ENCODE data around the gene ATP1B4. TPM values are rescaled to one million over a fixed set of nuclear protein-coding genes. Genes with fewer than 3 reads are reported as not detected.

The ATP1B4 gene
- polyA plus RNA-seq, 1 of the 3 experiments (the other 2 are of a cell fraction): not detected

DNA sequence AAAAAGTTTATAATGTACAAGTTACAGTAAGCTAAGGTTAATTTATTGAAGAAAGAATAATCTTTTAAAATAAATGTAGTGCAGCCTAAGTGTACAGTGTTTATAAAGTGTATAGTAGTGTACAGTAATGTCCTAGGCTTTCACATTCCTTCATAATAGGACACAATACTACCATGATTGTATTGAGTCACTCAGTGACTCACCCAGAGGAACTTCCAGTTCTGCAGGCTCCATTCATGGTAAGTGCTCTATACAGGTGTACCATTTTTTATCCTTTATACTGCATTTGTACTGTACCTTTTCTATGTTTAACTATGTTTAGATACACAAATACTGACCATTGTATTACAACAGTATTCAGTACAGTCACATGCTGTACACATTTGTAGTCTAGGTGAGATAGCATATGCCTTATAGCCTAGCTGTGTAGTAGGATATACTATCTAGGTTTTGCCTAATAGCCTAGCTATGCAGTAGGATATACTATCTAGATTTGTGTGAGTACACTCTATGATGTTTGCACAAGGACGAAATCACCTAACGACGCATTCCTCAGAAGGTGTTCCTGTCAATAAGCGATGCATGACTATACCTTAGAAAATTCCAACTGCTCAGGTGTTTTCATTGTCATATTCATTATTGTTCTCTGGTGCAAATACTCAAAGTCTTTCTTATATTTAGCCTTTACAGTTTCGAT is 45.2 kb upstream of the ATP1B4 start:
- POLR2A ChIA-PET: no interaction called here
- CTCF ChIA-PET: no interaction called here

DNA sequence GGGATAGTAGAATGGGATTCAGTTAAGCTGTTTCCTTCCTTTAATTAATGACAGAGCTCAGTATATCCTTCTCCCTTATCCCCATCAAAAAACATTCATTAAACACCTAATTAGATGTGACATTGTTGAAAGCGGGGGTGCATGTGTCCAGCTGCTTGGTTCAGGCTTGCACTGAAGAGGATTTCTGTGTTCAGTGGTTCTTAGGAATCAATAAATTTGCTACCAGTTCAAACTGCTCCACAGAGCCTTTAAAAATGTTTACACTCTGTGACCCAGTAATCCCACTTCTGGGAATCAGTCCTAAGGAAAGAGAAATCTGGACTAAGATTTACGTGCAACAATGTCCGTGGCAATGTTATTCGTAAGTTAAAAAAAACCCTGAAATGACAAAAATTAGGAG is 43.5 kb upstream of the ATP1B4 start:
- Histone ChIP-seq H3K36me3 (replicated peaks in 1 of 2; ENCODE audit: control insufficient read depth in 1 of 2, insufficient read depth in 2 of 2, low read length in 1 of 2) (no peaks in the 10 kb centered on the region), H3K4me1 (ENCODE audit: control insufficient read depth in 1 of 2, insufficient read depth in 2 of 2, low read depth in 1 of 2, low read length in 1 of 2) (no peaks in the 10 kb centered on the region), H3K79me2 (ENCODE audit: insufficient read depth) (no peaks in the 10 kb centered on the region), H3F3A (replicated peaks; ENCODE audit: insufficient read depth) (no peaks in the 10 kb centered on the region), H3K4me3 (ENCODE audit: low read depth in 2 of 2, low read length in 1 of 2) (no peak overlapping the region), H3K4me2 (no peak overlapping the region), H3K9ac (no peak overlapping the region), H2AFZ (ENCODE audit: low read depth) (no peak overlapping the region), H3K9me2 (no peaks in the 10 kb centered on the region), H3K9me3 (no peaks in the 10 kb centered on the region), H3K27me3 (ENCODE audit: insufficient read depth) (peaks cover 17% of the 10 kb centered on the region; the same call in 1 of the 2 replicates), H3K27ac (ENCODE audit: low read depth in 2 of 2, low read length in 1 of 2) (no peak overlapping the region), H4K20me1 (ENCODE audit: insufficient read depth) (no peaks in the 10 kb centered on the region)
- WGBS (ENCODE audit: low lambda C conversion rate): 0% methylated on average over 4 of the region's 4 CpGs
- no peak for DNase-seq
- ChIA-PET POLR2A (no interaction called here), CTCF (interaction anchor here (1.5 to 1.8 kb wide), 2 partner anchors 8 to 9 kb away, joined by 3 to 5 read pairs; no protein-coding TSS in a partner anchor)
- no peak for TF ChIP-seq RFX5 (IDR thresholded peaks at IDR 0.05; ENCODE audit: low read length)
- no peak for TF ChIP-seq CHD2 (IDR thresholded peaks at IDR 0.05; ENCODE audit: low read length, partially characterized antibody)
- TF ChIP-seq GATA2 (CRISPR knock-in tag; IDR thresholded peaks at IDR 0.05): no peak
- TF ChIP-seq SIN3A (IDR thresholded peaks at IDR 0.05; ENCODE audit: borderline replicate concordance, low read depth, low read length): no peak
- no peak for TF ChIP-seq FOSL2 (IDR thresholded peaks at IDR 0.05; ENCODE audit: borderline replicate concordance, low read depth)
- TF ChIP-seq RAD21 (IDR thresholded peaks at IDR 0.05; ENCODE audit: low read length): no peak
- no peak for TF ChIP-seq SMC3 (IDR thresholded peaks at IDR 0.05; ENCODE audit: low read depth, low read length)
- TF ChIP-seq, protein P1, sequence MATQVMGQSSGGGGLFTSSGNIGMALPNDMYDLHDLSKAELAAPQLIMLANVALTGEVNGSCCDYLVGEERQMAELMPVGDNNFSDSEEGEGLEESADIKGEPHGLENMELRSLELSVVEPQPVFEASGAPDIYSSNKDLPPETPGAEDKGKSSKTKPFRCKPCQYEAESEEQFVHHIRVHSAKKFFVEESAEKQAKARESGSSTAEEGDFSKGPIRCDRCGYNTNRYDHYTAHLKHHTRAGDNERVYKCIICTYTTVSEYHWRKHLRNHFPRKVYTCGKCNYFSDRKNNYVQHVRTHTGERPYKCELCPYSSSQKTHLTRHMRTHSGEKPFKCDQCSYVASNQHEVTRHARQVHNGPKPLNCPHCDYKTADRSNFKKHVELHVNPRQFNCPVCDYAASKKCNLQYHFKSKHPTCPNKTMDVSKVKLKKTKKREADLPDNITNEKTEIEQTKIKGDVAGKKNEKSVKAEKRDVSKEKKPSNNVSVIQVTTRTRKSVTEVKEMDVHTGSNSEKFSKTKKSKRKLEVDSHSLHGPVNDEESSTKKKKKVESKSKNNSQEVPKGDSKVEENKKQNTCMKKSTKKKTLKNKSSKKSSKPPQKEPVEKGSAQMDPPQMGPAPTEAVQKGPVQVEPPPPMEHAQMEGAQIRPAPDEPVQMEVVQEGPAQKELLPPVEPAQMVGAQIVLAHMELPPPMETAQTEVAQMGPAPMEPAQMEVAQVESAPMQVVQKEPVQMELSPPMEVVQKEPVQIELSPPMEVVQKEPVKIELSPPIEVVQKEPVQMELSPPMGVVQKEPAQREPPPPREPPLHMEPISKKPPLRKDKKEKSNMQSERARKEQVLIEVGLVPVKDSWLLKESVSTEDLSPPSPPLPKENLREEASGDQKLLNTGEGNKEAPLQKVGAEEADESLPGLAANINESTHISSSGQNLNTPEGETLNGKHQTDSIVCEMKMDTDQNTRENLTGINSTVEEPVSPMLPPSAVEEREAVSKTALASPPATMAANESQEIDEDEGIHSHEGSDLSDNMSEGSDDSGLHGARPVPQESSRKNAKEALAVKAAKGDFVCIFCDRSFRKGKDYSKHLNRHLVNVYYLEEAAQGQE (IDR thresholded peaks at IDR 0.05; ENCODE audit: low read depth, low read length): no peak
- TF ChIP-seq NRF1 (IDR thresholded peaks at IDR 0.05; ENCODE audit: low read depth, low read length): no peak
- TF ChIP-seq RCOR1 (IDR thresholded peaks at IDR 0.05; ENCODE audit: low read length): no peak
- TF ChIP-seq, protein P2, sequence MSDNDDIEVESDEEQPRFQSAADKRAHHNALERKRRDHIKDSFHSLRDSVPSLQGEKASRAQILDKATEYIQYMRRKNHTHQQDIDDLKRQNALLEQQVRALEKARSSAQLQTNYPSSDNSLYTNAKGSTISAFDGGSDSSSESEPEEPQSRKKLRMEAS (IDR thresholded peaks at IDR 0.05; ENCODE audit: low read depth): no peak
- no peak for TF ChIP-seq JUND (IDR thresholded peaks at IDR 0.05)
- TF ChIP-seq, protein P3, sequence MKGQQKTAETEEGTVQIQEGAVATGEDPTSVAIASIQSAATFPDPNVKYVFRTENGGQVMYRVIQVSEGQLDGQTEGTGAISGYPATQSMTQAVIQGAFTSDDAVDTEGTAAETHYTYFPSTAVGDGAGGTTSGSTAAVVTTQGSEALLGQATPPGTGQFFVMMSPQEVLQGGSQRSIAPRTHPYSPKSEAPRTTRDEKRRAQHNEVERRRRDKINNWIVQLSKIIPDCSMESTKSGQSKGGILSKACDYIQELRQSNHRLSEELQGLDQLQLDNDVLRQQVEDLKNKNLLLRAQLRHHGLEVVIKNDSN (IDR thresholded peaks at IDR 0.05; ENCODE audit: borderline replicate concordance, low read depth): no peak
- no peak for TF ChIP-seq GABPA (IDR thresholded peaks at IDR 0.05; ENCODE audit: low read depth)
- no peak for TF ChIP-seq TCF12 (IDR thresholded peaks at IDR 0.05)

More for the DNA sequence above, 45.2 kb upstream of the ATP1B4 start:
- Histone ChIP-seq H3K4me2 (no peak overlapping the region), H3K27me3 (ENCODE audit: insufficient read depth) (peaks cover 33% of the 10 kb centered on the region; the same call in 1 of the 2 replicates), H3K9me3 (no peaks in the 10 kb centered on the region), H3K79me2 (ENCODE audit: insufficient read depth) (no peaks in the 10 kb centered on the region), H3K36me3 (replicated peaks in 1 of 2; ENCODE audit: control insufficient read depth in 1 of 2, insufficient read depth in 2 of 2, low read length in 1 of 2) (no peaks in the 10 kb centered on the region), H2AFZ (ENCODE audit: low read depth) (no peak overlapping the region), H4K20me1 (ENCODE audit: insufficient read depth) (no peaks in the 10 kb centered on the region), H3F3A (replicated peaks; ENCODE audit: insufficient read depth) (no peaks in the 10 kb centered on the region), H3K4me1 (ENCODE audit: control insufficient read depth in 1 of 2, insufficient read depth in 2 of 2, low read depth in 1 of 2, low read length in 1 of 2) (no peaks in the 10 kb centered on the region), H3K9me2 (no peaks in the 10 kb centered on the region), H3K9ac (no peak overlapping the region), H3K27ac (ENCODE audit: low read depth in 2 of 2, low read length in 1 of 2) (no peak overlapping the region), H3K4me3 (ENCODE audit: low read depth in 2 of 2, low read length in 1 of 2) (no peak overlapping the region)
- TF ChIP-seq FOSL2 (IDR thresholded peaks at IDR 0.05; ENCODE audit: borderline replicate concordance, low read depth): peak; percentile 48; the same call in 1 of the 2 replicates
- TF ChIP-seq, protein P4, sequence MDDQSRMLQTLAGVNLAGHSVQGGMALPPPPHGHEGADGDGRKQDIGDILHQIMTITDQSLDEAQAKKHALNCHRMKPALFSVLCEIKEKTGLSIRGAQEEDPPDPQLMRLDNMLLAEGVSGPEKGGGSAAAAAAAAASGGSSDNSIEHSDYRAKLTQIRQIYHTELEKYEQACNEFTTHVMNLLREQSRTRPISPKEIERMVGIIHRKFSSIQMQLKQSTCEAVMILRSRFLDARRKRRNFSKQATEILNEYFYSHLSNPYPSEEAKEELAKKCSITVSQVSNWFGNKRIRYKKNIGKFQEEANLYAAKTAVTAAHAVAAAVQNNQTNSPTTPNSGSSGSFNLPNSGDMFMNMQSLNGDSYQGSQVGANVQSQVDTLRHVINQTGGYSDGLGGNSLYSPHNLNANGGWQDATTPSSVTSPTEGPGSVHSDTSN (IDR thresholded peaks at IDR 0.05): no peak
- no peak for DNase-seq
- 21% methylated on average over 5 of the region's 5 CpGs for WGBS (ENCODE audit: low lambda C conversion rate)
